Mesendoderm (in vitro differentiated cells): ENCODE results near the gene FAHD1.
A peak's percentile ranks its signal among the peaks of the same experiment; 100 is the strongest.

ENCODE experiments used
- DNase-seq: peaks from one replicate; pipeline ENCODE4 v3.0.0; 2013
- H2AK5ac ChIP-seq: 2 replicates; pipeline ENCODE4 v1.6.1; 2013; ENCODE audit warnings: low read length, inconsistent platforms
- H2BK120ac ChIP-seq: 2 replicates; pipeline ENCODE4 v1.6.1; 2013; ENCODE audit warnings: low read depth, mild to moderate bottlenecking, low read length, moderate library complexity, mixed read lengths
- H2BK15ac ChIP-seq: replicated peaks from 2 replicates; pipeline ENCODE4 v1.6.1; 2013; ENCODE audit warnings: low read depth, mild to moderate bottlenecking, moderate library complexity
- H2BK5ac ChIP-seq: 2 replicates; pipeline ENCODE4 v1.6.1; 2013; ENCODE audit warnings: low read length, inconsistent platforms
- H3K18ac ChIP-seq: 2 replicates; pipeline ENCODE4 v1.6.1; 2013; ENCODE audit warnings: mild to moderate bottlenecking, low read length, mixed read lengths
- H3K23ac ChIP-seq: one replicate; pipeline ENCODE4 v1.6.1; 2013; ENCODE audit warnings: low read length
- H3K27ac ChIP-seq: 2 replicates; pipeline ENCODE4 v1.5.1; 2013; ENCODE audit warnings: low read depth, mild to moderate bottlenecking, inconsistent platforms, low read length, moderate library complexity
- H3K27me3 ChIP-seq: 2 replicates; pipeline ENCODE4 v1.6.1; 2013; ENCODE audit warnings: low read length, control low read depth, mild to moderate bottlenecking, inconsistent platforms; ENCODE audit not compliant: insufficient read depth, poor library complexity
- H3K36me3 ChIP-seq: 2 replicates; pipeline ENCODE4 v1.6.1; 2013; ENCODE audit warnings: low read length, inconsistent platforms; ENCODE audit not compliant: control insufficient read depth, insufficient read depth
- H3K4ac ChIP-seq: one replicate; pipeline ENCODE4 v1.6.1; 2013; ENCODE audit warnings: low read depth, mild to moderate bottlenecking, low read length, moderate library complexity
- H3K4me1 ChIP-seq: 2 replicates; pipeline ENCODE4 v1.6.1; 2013; ENCODE audit warnings: low read depth, low read length, inconsistent platforms; ENCODE audit not compliant: control insufficient read depth
- H3K4me2 ChIP-seq: 2 replicates; pipeline ENCODE4 v1.6.1; 2013; ENCODE audit warnings: low read length
- H3K4me3 ChIP-seq: 2 replicates; pipeline ENCODE4 v1.5.1; 2013; ENCODE audit warnings: mild to moderate bottlenecking, low read length
- H3K56ac ChIP-seq: one replicate; pipeline ENCODE4 v1.6.1; 2013; ENCODE audit warnings: low read length
- H3K79me1 ChIP-seq: 2 replicates; pipeline ENCODE4 v1.6.1; 2013; ENCODE audit warnings: low read length, inconsistent platforms
- H3K79me2 ChIP-seq: 2 replicates; pipeline ENCODE4 v1.6.1; 2013; ENCODE audit warnings: mild to moderate bottlenecking, low read length; ENCODE audit not compliant: control insufficient read depth, insufficient read depth
- H3K9ac ChIP-seq: 2 replicates; pipeline ENCODE4 v1.6.1; 2013; ENCODE audit warnings: low read length, inconsistent platforms
- H4K5ac ChIP-seq: one replicate; pipeline ENCODE4 v1.6.1; 2013; ENCODE audit warnings: low read length
- H4K8ac ChIP-seq: one replicate; pipeline ENCODE4 v1.6.1; 2013; ENCODE audit warnings: low read depth, mild to moderate bottlenecking, control low read depth, low read length, moderate library complexity
- WGBS: extraction: QIAGEN DNeasy Blood & Tissue Kit; methylation state at CpG from one replicate; pipeline ENCODE4 v1.1.7; 2013; ENCODE audit warnings: low lambda C conversion rate, missing lambda C conversion rate; ENCODE audit not compliant: insufficient coverage; ENCODE audit errors: extremely low coverage; 5-methylcytosine and 5-hydroxymethylcytosine counted together

Gene FAHD1

GRCh38 chr16:1863681-1864460 is 36.9 kb downstream of the FAHD1 start:
- Histone ChIP-seq H3K4me3 (no peak overlapping the region), H4K5ac (no peak overlapping the region), H3K4ac (no peak overlapping the region), H2BK120ac (no peak overlapping the region), H3K27ac (no peak overlapping the region), H3K79me1 (no peaks in the 10 kb centered on the region), H3K23ac (no peak overlapping the region), H3K4me2 (no peak overlapping the region), H3K9ac (no peak overlapping the region), H3K79me2 (no peaks in the 10 kb centered on the region), H3K4me1 (no peaks in the 10 kb centered on the region), H3K56ac (no peak overlapping the region), H2BK5ac (no peak overlapping the region), H2BK15ac (no peak overlapping the region), H4K8ac (no peak overlapping the region), H3K27me3 (peaks cover 1% of the 10 kb centered on the region), H3K18ac (no peak overlapping the region), H3K36me3 (no peaks in the 10 kb centered on the region), H2AK5ac (no peak overlapping the region)
- WGBS = no CpG with 5 or more reads among the region's 4 CpGs
- DNase-seq = peak; percentile 13

DNA sequence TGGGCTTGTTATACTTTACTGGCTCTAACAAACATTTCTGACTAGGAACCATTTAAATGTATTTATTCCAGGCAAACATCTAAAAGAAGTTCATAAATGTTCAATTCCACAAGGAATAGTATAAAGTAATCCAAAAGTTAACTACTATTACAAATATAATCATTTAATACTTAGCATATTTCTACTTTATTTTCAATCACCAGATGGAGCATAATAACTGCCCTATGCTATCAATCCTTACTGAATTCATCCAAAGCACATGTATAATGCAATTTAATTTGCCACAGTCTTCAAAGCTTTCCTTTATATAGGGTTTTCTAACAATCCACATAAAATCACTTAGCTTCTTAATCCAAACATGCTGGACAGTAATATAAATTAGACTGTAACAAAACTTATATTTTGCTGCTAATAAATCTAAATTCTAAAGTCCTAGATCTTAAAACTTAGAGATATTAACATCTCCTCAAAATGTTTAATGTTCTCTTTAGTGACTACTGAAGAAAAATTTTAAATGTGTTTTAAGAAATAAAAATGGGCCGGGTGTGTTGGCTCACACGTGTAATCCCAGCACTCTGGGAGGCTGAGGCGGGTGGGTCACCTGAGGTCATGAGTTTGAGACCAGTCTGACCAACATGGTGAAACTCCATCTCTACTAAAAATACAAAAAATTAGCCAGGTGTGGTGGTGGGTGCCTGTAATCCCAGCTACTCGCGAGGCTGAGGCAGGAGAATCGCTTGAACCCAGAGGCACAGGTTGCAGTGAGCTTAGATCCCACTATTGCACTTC is 39.1 kb downstream of the FAHD1 start:
- H3K4ac ChIP-seq = no peak overlapping the region
- no peak overlapping the region for H2BK120ac ChIP-seq
- H3K4me1 ChIP-seq = no peaks in the 10 kb centered on the region
- H3K27ac ChIP-seq = no peak overlapping the region
- H2AK5ac ChIP-seq = no peak overlapping the region
- H3K4me3 ChIP-seq = no peak overlapping the region
- H3K9ac ChIP-seq = no peak overlapping the region
- H3K36me3 ChIP-seq = no peaks in the 10 kb centered on the region
- no peak overlapping the region for H3K56ac ChIP-seq
- H2BK5ac ChIP-seq = no peak overlapping the region
- no peak overlapping the region for H3K18ac ChIP-seq
- no peak overlapping the region for H3K4me2 ChIP-seq
- H4K5ac ChIP-seq = no peak overlapping the region
- no peak overlapping the region for H2BK15ac ChIP-seq
- no peak overlapping the region for H4K8ac ChIP-seq
- H3K27me3 ChIP-seq = no peaks in the 10 kb centered on the region
- no peaks in the 10 kb centered on the region for H3K79me2 ChIP-seq
- no CpG with 5 or more reads among the region's 6 CpGs for WGBS
- no peak overlapping the region for H3K23ac ChIP-seq
- DNase-seq = no peak
- no peaks in the 10 kb centered on the region for H3K79me1 ChIP-seq

DNA sequence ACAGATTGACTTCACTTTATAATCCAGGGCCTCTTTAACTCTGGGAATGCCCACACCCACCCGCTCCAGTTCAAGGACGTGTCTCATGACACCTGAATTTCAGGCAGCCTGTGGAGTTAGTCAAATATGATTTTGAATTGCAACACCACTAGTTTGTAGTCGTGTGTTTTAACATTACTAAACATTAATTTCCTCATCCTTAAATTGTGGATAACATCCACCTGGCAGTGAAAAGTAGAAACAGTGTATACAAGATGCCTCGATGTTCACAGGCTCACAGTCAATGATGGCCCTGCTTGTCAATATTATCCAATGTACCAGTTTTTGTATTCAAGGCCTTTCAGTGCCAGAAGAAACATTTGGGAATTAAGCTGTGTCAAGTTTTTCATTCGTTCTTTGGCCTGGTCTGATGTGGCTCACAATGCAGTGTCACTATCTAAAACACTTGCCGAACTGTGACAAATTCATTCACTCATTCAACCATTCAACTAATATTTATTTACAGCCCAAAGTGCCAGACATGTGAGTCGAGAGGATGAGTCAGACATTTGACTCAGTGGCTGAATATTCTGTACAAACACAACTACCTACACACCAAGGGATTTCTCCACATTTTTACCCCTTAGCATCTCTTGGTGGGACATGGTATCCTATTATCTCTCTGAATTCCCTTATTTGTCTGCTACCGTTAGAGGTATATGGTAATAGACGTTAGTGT is 43.5 kb downstream of the FAHD1 start:
- Histone ChIP-seq H3K4me1 (no peaks in the 10 kb centered on the region), H3K4ac (no peak overlapping the region), H3K27ac (no peak overlapping the region), H3K79me1 (no peaks in the 10 kb centered on the region), H2BK15ac (no peak overlapping the region), H3K27me3 (no peaks in the 10 kb centered on the region), H4K8ac (no peak overlapping the region), H3K56ac (no peak overlapping the region), H3K18ac (no peak overlapping the region), H3K23ac (no peak overlapping the region), H2AK5ac (no peak overlapping the region), H3K4me2 (no peak overlapping the region), H4K5ac (no peak overlapping the region), H3K9ac (no peak overlapping the region), H3K79me2 (no peaks in the 10 kb centered on the region), H2BK120ac (no peak overlapping the region), H3K4me3 (no peak overlapping the region), H2BK5ac (no peak overlapping the region), H3K36me3 (no peaks in the 10 kb centered on the region)
- no CpG with 5 or more reads among the region's 9 CpGs for WGBS
- DNase-seq = no peak

GRCh38 chr16:1871974-1872635 is 45.1 kb downstream of the FAHD1 start, which contains the start of gene MEIOB:
Gene MEIOB (minus strand): TSS chr16:1872164. CDS start chr16:1868175, 3,989 bp downstream.
- Histone ChIP-seq H3K79me1 (no peaks in the 10 kb centered on the region), H3K4ac (no peak within 1 kb of the TSS), H2AK5ac (no peak within 1 kb of the TSS), H2BK120ac (no peak within 1 kb of the TSS), H3K18ac (no peak within 1 kb of the TSS), H3K4me2 (no peak within 1 kb of the TSS), H3K36me3 (no peaks in the 10 kb centered on the region), H2BK5ac (no peak within 1 kb of the TSS), H4K5ac (no peak within 1 kb of the TSS), H4K8ac (no peak within 1 kb of the TSS), H2BK15ac (no peak within 1 kb of the TSS), H3K79me2 (no peaks in the 10 kb centered on the region), H3K56ac (no peak within 1 kb of the TSS), H3K4me1 (no peaks in the 10 kb centered on the region), H3K23ac (no peak within 1 kb of the TSS), H3K9ac (no peak within 1 kb of the TSS), H3K4me3 (no peak within 1 kb of the TSS), H3K27me3 (no peaks in the 10 kb centered on the region), H3K27ac (no peak within 1 kb of the TSS)
- DNase-seq = peak; percentile 73
- no CpG with 5 or more reads among the region's 68 CpGs for WGBS

DNA sequence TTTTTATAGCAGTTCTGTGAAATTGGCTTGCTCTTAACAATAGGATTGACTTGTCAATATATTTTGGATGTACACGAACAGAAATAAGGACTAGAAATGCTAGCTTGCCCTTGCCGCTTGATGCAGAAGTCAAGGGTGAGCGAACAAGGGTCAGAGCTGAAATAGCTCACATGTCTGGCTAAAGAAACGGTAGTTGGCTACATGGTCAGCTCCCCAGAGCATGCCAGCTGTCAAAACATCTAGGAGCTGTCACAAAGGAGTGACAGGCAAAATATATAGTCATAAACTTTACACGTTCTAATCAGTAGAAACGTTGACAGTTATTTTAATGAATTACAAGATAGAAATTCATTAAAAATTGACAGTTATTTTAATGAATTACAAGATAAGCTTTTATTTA is 47.8 kb downstream of the FAHD1 start:
- Histone ChIP-seq H4K8ac (no peak overlapping the region), H3K79me1 (no peaks in the 10 kb centered on the region), H3K27ac (no peak overlapping the region), H3K4me2 (no peak overlapping the region), H2BK120ac (no peak overlapping the region), H3K18ac (no peak overlapping the region), H3K23ac (no peak overlapping the region), H3K4me3 (no peak overlapping the region), H2AK5ac (no peak overlapping the region), H4K5ac (no peak overlapping the region), H3K79me2 (no peaks in the 10 kb centered on the region), H3K27me3 (peaks cover 2% of the 10 kb centered on the region), H3K56ac (no peak overlapping the region), H3K9ac (no peak overlapping the region), H3K4ac (no peak overlapping the region), H3K4me1 (no peaks in the 10 kb centered on the region), H3K36me3 (no peaks in the 10 kb centered on the region), H2BK15ac (no peak overlapping the region), H2BK5ac (no peak overlapping the region)
- DNase-seq = no peak
- WGBS = no CpG with 5 or more reads among the region's 6 CpGs
